HG03460 (cell line): ENCODE data around the gene EEF1A2.

Experiments
- ATAC-seq: cut with Tn5 transposase; IDR thresholded peaks from one replicate; pipeline ENCODE4 v1.9.1; 2021; ENCODE audit not compliant: unreplicated experiment

The EEF1A2 gene

DNA sequence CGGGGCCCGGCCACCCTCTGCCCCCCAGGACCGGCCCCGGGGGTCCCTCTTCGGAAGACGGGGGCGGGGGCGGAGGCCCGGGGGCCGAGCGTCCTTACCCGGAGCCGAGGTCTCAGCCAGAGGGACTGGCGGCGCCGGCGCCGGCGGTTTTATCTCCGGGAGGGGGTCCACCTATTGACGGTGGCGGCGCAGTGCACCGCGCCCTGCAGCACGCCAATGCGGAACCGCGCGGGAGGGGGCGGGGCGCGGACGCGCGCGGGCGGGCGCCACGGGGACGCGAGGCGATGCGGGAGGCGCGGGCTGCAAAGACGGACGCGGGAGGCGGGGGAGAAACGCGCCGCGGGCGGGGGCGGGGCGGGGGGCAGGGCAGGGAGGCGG, at the start of gene EEF1A2:
Gene EEF1A2 (minus strand): TSS at position 124 of the 378 bp plus-strand sequence. CDS start 1,320 bp downstream, outside the sequence.
- ATAC-seq: no peak

DNA sequence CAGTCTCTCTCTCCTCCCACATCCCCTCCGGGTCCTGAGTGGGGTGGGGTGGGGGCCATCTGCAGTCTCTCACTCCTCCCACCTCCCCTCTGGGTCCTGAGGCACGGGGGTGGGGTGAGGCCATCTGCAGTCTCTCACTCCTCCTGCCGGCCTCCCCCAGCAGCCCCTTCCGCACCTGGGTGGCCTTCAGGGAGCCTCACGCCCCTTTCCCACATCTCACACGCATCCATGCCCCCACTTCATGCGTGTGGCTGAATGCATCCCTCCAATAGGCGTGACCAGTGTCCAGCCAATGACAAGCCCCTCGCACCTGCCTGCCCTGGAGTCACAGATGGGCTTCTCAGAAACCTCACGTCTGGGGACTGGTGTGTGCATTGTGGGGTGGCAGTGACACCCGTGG, 49.7 kb upstream of the EEF1A2 start:
- no peak for ATAC-seq

DNA sequence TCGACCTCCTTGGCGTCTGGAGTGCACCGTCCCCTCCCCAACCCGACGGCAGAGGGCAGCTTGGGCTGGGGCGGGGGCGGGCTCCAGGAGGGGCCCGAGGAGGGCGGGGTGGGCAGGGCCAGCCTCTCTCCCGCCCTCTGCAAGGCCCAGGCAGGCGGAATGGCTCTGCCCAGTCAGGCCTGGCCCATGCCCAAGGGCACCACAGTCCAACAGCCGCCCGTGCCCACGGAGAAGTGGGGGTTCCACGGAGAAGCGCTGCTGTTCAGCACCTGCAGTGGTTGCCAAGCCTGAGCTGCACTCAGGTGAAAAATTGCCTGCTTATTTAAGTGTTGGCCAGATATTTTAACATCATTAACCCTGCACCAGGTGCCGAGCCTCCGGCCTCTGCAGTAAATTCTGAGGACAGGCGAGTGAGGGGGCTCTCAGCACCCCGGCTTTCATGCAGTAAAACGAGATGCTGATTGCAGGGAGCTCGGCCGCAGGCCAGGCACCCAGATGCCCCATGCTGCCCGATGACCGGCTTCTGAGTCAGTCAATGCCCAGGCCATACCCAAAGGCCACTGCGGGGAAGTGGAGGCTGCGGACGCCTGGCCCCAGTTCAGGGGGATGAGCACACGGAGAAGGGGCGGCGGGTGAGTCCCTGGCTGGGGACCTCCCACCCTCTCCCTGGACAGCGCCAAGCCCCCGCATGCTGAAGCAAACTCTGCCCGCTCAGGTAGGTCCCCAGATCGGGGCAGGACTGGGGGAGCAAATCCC, 49.0 kb upstream of the EEF1A2 start, which contains the start of gene SRMS:
Gene SRMS (minus strand): TSS at position 25 of the 756 bp plus-strand sequence. CDS start 286 bp downstream, outside the sequence.
- ATAC-seq: no peak

DNA sequence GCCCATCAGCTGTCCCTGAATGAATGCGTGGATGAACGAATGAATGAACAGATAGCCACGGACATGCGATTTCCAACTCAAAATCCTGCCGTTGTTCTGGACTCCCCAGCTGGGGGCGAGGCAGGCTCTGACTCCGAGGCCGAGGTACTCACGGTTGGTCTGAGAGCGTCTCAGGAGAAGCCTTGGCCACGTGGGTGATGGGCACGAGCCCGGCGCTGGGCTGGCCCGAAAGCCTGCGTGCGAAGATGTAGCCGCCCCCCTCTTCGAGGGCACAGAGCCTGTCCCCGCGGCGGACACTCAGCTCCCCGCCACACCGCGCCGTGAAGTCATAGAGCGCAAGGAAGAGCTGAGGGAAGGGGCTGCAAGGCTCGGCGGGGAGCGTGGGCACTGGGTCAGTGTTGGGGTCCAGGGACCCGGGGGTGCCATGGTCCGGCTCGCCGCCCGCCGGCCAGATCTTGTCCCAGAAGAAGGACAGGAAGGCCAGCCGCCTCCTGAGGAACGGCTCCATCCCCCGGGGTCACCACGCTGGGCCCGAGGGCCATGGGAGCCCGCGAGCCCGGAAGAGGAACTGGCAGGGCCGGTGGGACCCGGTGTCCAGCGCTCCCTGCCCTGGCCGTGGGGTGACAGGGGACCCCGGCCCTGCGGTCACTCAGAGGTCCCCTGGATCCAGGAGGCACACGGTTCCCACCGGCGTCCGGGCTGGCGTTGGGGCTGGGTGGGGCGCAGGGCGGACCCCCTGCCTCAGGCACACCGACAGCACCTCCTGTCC, 48.3 kb upstream of the EEF1A2 start:
- no peak for ATAC-seq

DNA sequence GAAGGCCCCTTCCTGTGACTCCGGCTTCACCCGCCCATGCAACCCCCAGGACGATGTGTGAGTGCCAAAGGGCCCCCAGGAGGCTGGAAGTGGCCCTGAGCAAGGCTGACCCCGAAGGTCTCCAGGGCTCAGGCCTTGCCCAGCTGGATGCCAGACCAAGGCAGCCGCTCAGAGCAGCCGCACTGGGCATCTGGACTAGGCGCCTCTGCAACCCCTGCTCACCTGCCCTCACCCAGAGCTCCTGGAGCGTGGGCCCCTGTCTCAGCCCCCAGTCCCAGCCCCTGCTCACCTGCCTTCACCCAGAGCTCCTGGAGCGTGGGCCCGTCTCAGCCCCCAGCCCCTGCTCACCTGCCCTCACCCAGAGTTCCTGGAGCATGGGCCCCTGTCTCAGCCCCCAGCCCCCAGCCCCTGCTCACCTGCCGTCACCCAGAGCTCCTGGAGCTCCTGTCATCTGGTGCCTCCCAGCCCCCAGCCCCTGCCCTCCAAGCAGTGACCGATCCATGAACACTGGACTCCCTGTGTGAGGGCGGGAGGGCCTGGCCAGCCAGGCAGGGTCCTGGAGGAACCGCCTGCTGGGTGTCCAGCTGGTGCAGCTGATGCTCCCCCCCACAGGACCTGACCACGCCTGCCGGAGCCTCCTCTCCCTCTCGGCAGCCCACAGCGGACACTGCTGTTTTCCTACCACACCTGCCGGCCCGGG, 47.5 kb upstream of the EEF1A2 start:
- no peak for ATAC-seq

DNA sequence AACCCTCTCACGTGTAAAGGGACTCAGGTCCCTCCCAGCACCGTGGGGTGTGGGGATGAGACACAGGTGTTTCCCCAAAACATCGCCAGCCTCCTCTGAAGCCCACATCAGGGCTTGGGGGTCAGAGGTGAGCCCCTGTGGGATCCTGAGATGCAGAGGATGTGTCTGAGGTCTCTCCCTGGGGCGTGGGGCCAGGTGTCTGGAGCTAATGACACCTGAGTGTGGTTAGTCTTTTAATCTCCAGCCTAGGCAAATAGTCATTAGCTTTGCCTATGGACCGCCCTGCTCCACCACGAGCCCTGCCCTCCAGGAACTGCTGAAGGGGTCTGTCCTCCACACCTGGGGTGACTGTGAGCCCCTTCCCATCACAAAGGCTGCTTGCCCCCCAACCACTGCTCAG, 46.9 kb upstream of the EEF1A2 start:
- no peak for ATAC-seq

DNA sequence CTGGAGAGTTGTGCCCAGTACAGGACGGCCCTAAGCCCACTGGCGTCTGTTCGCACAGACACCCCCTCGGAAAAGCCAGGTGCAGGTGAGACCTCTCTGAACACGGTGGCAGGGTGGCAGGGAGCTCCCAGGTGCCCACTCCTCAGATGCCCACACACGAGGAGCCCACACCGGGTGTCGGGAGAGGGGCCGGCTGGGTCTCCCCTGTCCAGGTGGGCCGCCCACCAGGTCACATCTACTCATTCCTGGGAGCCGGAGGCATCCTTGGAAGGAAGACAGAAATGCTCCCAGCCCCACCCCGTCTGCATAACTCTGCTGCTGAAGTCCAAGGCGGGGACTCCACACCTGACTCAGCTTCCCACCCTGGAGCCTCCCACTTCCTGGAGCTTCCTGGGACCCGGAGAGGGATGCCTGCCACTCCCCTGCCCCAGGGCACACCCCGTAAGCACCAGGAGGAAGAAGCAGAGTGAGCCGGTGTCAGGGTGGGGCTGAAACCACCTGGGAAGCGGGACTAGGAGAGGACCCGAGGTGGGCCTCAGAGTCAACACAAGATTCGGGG, 46.2 kb upstream of the EEF1A2 start:
- no peak for ATAC-seq

DNA sequence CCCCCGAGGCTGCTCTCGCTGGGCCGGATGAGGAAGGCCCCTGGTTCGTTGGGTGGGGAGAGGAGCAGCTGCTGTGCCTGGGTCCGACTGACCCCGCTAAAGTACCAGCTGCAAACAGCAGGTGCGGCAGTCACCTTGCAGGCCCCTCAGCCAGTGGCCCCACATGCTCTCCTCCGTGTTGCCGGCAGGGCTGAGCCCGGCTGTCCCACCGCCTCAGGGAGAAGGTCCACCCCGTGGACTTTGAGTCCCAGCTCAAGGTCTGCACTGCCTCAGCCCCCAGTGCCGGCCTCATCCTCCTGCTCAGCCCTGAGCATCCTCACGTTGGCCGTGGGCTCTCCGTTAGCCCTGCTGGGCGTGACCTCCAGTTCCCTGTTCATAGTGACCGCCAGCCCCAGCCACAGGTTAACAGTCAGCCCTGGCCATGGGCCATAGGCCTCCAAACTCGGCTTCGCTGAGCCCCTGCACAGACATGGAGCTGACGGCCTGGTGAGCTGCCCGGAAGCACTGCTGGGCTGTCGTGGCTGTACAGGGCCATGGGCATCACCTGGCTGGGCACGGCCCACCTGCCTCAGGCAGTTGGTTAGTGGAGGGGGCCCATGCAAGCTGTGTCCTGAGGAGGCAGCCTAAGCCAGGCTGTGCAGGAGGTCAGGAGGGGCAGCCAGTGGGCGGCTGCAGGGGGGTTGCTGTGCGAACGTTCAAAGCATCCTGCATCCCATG, 45.5 kb upstream of the EEF1A2 start:
- no peak for ATAC-seq

DNA sequence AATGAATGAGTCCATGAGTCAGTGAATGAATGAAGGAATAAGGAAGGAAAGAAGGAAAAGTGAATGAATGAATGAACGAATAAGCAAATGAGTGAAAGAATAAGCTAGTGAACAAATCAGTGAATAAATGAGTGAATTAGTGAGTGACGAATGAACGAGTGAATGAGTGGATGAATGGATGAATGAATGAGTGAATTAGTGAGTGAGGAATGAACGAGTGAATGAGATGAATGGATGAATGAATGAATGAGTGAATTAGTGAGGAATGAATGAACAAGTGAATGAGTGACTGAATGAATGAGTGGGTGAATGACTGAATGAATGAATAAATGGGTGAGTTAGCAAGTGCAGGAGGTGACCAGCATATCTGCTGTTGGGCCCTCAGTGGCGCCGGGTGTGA, 44.9 kb upstream of the EEF1A2 start:
- ATAC-seq: no peak

DNA sequence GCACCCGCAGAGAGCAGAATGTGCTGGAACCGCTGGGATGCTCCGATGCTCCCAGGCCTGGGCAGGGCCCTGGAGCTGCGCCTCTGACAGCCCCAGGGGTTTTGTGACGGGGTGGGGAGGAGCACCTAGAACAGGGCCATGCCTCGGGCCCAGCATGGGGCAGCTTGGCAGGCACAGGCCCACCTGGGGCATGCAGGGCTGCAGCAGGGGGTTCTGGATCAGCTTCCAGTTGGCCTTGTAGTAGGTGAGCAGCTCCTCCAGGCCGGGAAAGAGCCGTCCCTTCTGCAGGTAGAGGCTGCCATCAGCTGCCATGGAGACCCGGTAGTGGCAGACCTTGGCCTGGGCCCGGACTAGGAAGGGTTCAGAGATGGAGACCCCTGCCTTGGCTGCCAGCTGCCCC, 44.2 kb upstream of the EEF1A2 start:
- ATAC-seq: no peak

DNA sequence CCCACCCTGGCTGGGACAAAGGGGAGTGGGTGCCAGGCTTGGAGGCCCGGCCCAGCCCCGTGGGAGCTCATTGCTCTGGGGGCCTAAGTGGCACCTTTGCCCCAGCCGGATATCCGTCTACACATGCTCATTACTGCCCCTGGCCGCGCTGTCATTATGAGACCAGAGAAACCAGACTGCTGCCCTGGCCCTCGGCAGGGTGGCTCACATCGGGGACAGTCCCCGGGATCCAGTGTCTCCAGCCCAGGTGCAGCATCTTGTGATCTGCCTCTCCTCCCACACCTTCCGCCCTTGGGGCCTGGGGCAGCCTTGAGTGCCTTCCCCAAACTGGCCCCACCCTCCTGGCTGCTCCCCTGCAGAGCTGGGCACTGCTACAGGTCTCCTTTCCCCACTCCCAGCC, 43.8 kb upstream of the EEF1A2 start:
- no peak for ATAC-seq

DNA sequence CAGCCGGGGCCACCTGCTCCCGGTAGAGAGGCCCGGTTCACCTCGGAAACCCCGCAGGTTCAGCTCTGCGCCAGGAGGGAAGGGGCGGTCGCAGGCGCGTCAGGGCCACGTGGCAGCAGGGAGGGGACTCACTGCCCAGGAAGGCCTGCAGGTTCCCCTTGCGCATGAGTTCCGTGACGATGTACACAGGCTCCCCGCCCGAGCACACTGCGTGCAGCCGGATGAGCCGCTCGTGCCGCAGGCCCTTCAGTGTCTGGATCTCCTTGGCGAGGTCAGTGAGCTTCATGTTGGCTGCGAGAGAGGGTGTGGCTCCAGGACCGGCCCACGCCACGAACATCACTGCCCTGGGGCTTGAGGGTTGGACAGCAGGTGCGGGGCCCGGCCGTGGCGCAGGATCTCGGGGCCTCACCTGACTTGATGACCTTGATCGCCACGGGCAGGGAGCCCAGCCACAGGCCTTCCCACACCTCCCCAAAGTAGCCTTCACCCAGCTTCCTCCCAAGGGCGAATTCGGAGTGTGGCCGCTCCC, 43.2 kb upstream of the EEF1A2 start:
- ATAC-seq: no peak

DNA sequence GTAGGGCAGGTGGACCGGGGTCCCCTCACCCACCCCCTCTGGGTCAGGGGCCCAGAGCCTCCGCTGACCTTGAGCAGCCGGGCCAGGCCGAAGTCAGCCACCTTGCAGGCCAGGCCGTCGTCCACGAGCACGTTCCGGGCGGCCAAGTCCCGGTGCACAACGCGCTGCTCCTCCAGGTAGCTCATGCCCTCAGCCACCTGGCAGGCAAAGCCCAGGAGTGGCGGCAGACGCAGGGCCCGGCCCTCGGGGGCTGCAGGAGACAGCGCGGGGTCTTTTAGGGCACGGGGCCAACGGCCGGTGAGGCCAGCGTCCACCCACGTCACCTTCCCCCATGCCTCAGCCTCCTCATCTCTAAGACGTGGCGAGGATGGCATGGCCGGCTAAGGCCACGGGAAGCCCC, 42.5 kb upstream of the EEF1A2 start:
- ATAC-seq: no peak

DNA sequence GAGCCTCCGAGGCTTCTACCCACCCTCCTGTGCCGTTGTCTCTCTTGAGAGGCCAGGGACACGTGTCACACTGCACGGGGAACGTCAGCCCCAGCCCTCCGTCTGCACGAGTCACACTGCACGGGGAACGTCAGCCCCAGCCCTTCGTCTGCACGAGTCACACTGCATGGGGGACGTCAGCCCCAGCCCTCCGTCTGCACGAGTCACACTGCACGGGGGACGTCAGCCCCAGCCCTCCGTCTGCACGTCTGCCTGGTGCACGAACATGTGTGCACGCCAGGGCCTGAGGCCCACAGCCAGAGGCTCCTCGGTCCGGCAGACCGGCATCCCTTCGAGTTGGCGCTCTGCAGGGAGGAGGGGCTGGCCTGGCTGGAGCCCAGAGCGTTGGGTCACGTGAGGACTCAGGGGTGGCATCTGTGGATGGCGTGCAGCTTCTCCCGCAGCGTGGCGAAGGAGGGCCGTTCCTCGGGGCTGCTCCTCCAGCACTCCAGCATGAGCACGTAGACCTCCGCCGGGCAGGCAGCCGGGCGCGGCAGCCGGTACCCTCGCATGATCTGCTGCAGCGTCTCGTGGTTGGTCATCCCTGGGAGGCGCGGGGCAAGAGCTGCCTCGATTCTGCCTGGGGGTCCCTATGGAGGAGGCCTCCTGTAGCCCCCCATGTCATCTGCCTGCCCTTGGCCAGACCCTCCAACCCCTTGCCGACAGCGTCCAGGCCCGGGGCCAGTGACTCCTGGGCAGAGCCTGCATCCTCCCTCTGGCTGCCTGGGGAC, 41.7 kb upstream of the EEF1A2 start:
- ATAC-seq: no peak

DNA sequence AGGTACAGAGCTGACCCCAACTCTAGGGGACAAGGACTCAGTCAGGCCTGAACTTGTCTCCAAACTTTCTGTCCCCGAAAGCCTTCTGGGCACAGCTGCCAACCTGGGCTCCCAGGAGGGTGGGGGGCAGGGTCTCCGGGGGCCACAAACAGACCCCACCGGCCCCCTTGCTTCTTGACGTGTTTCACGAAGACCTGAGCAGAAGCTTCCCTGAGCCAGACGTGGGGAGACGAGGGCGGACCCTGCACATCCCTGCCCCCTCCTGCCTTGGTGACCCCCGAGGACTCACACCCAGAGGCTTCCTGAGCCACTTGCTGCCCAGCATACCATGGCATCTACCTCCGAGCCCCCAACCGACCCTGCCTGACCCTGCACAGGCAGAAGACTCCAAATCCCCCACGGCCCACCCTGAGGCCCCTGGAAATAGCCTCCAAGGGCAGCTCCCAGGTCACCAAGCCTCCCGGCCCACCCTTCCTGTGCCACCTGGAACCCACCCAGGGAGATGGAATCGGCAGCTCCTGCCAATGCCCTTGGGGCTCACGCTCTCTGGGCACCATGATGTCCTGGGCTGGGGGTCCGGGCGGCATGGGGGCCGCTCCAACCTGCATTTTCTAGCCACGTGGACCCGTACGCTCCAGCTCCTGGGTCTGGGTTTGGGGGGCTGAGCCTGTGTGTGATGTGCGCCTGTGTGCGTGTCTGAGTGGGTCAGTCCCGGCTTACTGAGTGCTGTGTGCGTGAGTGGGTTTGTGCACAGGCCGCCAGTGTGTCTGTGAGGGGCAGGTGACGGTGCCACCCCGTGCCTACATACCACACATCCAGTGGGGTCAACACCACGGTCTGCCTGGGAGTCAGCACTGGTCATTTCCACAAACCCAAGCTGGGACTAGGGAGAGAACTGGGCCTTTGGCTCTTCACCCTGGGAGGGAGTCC, 40.8 kb upstream of the EEF1A2 start:
- ATAC-seq: no peak

DNA sequence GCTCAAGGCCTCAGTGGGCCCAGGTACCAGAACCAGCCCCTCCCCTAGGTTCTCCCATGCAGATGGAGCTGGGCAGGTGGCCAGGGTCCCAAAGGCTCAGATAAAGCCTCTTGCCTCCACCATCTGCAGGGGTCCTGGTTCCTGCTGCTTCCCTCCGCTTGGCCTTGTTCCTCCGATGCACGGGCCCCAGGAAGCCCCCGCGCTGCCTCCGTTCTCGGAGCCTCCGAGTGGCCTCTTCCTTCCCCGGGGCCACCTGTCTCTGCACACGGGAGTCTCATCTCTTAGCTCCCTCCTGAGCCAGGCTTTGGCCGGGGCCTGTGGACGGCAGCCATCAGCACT, 40.2 kb upstream of the EEF1A2 start:
- no peak for ATAC-seq

DNA sequence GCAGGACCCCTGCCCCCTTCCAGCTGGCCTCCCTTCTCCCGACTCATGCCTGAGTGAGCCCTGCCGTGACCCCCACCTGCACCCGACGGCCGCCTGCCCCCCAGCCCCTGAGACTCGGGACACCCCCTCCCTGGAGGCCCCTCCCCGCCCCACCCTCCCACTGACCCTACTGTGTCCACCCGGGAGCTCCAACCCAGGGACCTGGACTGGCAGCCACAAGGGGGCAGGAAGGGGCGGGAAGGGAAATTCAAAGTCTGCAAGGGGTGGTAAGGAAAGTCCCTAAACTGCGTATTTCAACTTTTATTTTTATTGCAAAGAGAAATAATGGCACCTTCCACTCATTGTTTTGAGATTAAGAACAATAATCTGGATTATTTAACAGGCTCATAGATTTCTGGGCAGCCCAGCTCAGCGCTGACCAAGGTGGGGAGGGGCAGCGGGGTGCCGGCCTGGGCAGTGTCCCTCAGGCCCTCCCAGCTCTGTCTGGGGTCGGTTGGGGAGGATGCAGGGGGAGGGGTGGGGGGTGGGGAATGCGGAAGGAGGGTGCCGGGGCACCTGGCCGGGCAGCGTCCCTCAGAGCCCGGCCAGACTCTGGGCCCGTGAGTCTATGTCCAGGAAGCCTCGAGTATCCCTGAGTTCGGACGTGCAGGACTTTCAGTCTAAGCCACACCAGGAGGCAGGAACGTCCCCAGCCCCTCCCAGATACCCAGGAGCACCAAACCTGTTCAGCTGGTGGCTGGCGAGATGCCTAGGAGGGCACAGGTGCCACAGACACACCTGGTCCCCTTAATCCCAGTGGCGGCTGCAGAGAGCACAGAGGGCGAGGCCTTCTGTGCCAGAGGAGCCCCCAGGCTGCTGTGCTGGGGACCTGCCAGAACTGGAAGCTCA, 39.6 kb upstream of the EEF1A2 start:
- no peak for ATAC-seq
